ENCODE results near the gene EMCN.

GRCh38 chr4:100391086-100391485 lies 126.7 kb downstream of the EMCN start:
- TF ChIP-seq CTCF (conservative IDR thresholded peaks at IDR 0.05) (no peak), EZH2 (IDR thresholded peaks at IDR 0.05; ENCODE audit: low read depth) (no peak)

Measured in PC-9 (cell line).